GM19455 (cell line): Measurements from ENCODE around the gene STOX1.
"Not testable (repeated sequence)": the region's sequence is repeated elsewhere in the genome, so short reads cannot be mapped to it uniquely, and the experiment has no call there.

Experiments used
- ATAC-seq: cut with Tn5 transposase; IDR thresholded peaks from one replicate; pipeline ENCODE4 v1.9.1; 2021; ENCODE audit not compliant: unreplicated experiment

The STOX1 gene

DNA sequence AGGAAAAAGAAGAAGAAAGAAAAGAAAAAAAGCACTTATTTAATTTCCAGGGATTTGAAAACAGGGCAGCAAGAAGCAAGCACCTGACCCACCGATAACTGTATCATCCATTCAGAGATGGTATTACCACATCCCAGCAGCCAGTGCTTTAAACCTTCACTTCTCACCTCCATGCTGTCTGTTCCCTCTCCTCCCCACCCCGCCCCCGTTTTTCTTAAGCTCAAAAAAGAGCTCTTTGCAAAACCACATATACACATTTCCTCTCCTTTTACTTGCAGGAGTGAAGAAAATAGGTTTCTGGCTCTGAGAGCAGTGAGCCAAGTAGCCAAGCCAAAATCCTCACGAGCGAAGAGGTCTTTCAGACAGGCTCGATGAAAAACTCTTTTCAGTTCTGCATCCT, 2.2 kb downstream of the STOX1 start:
- ATAC-seq, result no peak

DNA sequence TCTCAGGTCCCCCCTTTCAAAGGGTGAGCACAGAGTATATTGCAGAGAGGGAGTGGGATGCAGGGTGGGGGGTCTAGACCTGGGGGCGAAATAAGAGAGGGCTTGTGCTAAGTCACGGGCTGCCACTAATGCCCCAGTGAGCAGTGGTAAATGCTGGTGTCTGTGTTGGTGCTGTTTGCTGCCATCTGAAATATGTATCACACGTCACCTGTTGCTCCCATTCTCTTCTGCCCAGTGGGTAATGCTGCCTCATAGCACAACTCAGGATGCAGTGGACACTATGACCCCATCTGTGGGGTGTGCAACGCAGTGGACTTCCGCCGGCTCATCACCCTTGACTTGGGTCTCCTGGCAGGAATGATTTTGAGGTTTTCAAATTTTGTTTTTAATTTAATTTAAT, 2.6 kb downstream of the STOX1 start:
- no peak for ATAC-seq

DNA sequence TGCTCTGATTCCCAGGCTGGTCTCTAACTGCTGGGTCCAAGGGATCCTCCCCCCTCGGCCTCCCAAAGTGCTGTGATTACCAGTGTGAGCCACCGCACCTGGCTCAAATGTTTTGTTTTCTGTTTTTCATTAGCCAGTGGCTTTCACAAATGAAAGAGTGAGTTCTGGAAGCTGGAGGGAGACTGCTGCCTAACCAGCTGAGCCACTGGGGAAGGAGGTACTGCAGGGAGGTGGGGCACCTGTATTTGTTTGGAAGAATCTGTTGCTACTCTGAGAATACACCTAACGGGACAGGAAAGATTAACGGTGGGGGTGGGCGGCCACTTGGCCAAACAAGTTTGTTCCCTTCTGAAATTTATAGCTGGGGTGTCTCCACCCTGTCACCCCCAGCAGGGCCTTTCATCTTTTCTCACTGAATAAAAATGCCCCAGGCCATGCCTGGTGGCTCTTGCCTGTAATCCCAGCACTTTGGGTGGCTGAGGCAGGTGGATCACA, 4.7 kb downstream of the STOX1 start:
- ATAC-seq, result no peak

DNA sequence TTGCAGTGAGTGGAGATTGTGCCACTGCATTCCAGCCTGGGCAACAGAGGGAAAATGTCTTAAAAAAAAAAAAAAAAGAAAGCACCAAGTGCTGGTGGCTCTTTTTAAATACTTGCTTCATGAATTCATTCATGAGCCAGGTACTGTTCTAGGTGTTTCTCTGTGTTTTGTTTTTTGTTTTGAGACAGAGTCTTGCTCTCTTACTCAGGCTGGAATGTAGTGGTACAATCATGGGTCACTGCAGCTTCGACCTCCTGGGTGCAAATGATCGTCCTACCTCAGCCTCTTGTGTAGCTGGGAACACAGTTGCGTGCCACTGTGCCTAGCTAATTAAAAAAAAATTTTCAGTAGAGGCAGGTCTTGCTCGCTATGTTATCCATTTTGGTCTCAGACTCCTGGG, 5.3 kb downstream of the STOX1 start:
- no peak for ATAC-seq

DNA sequence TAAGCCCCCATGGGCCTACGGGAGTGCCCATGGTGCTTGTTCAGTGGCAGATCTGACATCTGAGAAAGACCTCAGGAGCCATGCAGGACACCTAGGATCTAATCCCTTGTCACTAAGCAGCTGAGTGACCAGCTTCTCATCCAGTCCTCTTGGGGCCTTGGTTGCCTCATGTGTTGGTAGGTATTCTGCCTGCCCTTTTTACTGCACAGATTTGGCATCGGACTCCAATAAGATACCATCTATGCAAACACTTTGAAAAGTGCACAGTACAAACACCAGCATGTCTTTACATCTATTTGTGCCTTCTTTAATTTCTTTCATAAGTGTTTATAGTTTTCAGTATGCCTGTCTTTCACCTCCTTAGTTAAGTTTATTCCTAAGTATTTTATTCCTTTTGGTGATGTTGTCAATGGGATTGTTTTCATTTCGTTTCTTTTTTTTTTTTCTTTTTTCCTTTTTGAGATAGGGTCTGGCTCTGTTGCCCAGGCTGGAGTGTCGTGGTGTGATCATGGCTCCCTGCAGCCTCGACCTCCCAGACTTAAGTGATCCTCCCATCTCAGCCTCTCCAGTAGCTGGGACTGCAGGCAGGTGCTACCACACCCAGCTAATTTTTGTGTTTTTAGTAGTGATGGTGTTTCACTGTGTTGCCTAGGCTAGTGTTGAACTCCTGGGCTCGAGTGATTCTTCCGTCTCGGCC, 10.4 kb downstream of the STOX1 start:
- ATAC-seq, result no peak

DNA sequence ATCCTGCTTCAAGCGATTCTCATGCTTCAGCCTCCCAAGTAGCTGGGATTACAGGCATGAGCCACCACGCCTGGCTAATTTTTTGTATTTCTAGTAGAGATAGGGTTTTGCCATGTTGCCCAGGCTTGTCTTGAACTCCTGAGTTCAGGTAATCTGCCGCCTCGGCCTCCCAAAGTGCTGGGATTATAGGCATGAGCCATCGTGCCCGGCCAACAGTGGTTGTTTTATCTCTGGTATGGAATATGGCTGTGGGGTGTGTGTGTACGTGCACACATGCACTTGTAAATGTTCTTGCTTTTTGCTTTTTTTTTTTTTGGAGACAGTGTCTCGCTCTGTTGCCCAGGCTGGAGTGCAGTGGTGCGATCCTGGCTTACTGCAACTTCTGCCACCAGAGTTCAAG, 13.3 kb downstream of the STOX1 start:
- ATAC-seq, result not testable (repeated sequence)

DNA sequence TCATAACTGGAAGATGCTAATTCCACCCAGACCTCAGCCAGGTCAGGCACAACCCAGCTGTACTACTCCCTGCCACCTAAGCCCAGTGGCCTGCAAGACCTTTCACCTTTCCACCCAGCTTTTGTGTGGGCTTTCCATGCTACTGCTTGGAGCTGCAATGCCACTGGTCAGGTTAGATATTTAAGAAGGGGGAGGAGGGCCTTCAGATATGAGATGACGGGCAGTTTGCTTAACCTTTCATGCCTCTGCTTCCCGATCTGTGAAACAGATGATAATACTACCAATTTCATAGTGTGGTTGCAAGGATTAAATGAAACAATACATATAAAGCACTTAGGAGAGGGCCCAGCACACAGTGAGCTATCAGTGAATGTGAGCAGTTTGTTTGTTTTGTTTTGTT, 20.9 kb downstream of the STOX1 start:
- ATAC-seq, result no peak

DNA sequence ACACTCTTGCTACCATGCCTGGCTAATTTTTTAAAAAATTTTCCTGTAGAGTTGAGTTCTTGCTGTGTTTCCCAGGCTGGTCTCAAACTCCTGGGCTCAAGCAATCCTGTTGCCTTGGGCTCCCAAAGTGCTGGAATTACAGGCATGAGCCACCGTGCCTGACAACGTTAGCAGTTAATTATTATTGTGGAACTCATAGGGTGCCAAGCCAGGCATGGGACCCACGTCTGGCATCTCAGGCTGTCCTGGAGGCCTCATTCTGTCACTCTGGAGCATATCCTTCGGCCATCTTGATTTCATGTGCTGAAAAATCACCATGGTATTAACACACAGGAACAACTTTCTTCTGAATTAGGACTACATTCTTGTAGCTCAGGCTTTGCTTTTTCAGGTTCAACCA, 21.5 kb downstream of the STOX1 start:
- ATAC-seq, result no peak

DNA sequence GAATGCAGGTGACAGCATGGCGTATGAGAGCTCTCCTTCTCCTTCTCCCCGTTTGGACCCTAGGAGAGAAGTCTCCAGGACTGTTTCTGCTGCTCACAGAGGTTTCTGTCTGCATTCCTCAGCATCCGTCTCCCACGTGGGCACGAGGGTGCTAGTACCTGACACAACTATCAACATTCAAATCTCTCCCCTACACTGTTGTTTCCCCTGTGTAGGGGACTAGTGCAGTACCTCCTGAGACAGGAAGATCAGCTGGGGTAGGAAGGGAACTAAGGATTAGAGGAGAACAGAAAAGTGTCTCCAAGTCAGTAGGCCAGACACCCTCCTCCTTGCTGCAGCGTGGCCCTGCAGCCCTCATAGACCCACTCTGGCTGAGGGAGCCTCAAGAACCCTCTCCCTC, 29.0 kb downstream of the STOX1 start:
- no peak for ATAC-seq

DNA sequence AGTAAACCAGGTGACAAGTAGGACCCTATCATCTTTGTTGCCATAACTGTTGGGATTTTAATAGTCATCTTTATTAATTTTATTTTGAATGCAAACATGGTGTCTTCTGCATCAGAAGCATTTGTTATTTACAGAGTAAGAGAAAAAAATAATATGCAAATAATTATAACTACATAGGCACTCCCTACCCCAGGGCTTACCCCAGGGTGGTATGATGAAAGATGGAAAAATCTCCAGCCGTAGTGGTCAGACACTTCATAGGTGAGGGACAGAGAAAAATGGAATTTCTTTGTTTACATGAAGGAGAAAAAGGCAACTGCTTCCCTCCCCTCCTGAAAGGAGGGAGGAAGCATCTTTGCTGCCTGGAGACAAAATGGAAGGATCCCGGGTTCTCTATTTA, 29.7 kb downstream of the STOX1 start:
- no peak for ATAC-seq

DNA sequence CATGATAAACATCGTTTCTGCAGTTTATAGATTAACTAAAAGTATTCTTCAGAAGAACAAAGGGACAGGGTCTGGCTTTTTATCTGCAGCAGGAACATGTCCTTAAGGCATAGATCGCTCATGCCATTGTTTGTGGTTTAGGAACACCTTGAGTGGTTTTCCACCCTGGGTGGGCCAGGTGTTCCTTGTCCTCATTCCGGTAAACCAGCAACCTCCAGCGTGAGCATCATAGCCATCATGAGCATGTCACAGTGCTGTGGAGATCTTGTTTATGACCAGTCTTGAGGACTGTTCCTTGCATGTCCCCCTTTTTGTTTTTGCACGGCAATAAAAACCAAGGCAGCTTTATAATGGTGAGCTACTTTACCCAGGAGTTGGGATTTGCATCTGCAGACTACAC, 33.9 kb downstream of the STOX1 start:
- no peak for ATAC-seq

DNA sequence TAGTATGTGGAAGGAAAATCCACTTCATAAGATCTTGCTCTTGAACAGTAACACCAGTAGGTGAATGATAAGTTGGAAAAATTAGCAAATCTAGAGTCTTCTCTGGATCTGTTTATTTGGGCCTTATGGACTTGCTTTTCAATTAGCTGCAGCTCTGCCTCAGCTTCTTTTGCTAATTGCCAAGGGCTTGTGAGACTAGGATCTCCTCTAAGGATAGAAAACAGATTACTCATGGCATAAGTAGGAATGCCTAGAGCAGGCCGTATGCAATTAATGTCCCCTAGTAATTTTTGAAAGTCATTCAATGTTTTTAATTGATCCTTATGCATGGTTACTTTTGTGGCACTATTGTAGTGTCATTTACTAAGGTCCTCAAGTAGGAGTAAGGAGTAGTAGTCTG, 37.3 kb downstream of the STOX1 start:
- ATAC-seq, result no peak

DNA sequence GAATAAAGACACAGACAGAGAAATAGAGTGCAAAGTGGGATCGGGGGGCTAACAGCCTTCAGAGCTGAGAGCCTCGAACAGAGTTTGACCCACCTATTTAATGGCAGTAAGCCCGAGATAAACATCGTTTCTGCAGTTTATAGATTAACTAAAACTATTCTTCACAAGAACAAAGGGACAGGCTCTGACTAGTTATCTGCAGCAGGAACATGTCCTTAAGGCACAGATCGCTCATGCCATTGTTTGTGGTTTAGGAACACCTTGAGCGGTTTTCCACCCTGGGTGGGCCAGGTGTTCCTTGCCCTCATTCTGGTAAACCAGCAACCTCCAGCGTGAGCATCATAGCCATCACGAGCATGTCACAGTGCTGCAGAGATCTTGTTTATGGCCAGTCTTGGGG, 40.8 kb downstream of the STOX1 start:
- ATAC-seq, result not testable (repeated sequence)

DNA sequence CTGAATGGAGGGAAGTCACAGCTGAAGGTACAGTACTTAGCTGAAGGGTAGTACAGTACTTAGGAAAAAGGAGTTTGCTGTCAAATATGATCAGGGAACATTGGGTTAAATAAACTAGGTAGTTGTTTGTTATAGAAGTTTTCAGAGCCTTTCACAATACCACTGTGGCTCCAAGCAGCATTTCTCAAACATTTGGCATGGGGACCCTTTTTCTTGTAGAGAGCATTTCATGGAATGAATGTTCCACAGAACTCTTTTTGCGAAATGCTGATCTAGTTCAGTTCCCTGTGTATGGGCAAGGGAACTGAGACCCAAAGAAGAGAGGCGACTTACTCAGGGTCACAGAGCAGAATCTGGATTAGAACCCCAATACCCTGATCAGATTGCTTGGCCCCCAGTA, 42.3 kb downstream of the STOX1 start:
- no peak for ATAC-seq

DNA sequence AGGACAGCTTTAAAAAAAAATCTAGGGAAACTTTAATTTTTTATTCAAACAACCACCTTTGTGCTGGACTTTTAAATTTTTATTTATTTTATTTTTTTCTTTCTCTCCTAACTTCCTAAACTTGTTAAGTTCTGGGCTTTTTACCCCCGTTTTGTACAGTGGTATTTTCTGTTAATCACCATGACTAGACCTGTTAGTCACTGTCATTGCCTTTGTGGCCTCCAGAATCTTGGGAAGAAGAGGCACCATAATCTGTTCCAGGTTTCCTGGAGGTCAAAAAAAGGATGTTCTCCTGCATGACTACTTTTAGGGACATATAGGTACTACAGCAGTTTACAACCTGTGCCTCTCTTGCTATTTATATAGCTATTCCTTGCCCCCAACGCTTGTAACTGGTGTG, 42.7 kb downstream of the STOX1 start:
- no peak for ATAC-seq

DNA sequence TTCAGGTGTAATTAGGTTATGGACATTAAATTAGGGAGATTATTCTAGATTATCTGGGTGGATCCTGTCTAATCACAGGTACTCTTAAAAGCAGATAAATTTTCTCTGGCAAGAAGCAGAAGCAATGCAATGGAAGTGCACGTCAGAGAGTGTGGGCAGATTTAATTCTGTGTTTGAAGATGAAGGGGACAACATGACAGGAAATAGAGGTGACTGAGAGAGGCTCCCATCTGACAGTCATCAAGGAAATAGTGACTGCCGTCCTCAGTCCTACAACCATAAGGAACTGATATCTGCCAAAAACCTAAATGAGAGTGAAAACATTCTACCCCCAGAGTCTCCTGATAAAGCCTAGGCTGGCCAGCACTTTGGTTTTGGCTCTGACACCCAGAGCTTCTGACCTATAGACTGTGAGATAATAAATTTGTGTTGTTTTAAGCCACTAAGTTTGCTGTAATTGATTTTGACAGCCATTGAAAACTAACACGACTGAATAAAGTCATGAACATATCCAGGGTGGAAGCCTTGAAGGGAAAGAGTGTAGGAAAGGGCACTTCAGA, 43.3 kb downstream of the STOX1 start:
- no peak for ATAC-seq

DNA sequence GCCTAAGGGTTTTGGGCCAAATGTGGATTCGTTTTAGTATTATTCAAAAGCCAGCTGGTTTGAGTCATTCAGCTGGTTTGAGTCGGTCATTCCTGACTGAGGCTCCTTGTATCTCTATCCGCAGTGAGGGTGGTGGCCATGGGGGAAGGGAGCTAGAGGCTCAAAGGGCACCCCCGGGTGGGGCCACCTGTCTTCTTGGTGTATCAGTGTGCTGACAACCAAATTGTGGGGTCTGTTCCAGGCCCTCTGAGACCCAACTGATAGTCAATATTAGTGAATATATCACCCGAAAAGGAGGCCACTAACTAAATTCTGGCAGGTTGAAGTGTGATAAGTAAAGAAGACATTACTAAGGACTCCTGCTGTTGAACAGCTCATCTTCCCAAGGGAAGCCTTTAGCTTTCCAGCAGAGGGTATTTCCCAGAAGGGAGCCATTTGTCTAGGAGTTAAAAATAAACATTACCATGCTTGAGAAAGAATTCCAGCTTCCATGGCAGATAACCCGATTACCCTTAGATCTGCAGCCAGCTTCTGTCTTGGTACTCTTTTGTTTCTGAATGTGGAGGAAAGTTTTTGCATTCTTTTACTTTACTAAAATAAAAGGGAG, 43.9 kb downstream of the STOX1 start:
- no peak for ATAC-seq

DNA sequence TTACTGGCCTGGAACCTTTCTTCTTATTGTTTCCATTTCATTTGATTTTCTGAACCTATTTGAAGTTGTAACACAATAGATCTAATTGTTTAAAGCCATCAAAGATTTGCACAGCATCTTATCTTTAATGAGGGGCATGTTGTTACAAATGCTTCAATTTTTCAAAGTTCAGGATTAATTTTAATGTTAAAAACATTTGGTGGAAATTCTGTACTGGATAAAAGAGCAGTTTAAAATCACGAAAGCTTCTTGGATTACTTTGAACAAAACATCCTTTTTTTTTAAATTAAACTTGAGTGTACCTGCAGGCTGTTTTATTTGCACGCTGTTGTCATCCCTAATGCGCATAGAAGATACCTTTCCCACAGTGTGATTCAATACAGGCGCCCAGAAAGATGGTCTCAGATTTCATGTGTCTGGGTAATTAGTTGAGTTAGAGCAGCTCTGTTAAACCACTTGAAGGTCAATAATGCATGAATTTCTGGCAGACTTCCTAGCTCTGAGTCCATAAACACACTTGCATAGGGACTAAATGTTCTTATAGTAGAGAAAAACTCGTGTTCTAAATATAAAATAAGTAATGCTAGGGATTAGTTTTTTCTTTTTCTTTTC, 44.5 kb downstream of the STOX1 start:
- no peak for ATAC-seq

DNA sequence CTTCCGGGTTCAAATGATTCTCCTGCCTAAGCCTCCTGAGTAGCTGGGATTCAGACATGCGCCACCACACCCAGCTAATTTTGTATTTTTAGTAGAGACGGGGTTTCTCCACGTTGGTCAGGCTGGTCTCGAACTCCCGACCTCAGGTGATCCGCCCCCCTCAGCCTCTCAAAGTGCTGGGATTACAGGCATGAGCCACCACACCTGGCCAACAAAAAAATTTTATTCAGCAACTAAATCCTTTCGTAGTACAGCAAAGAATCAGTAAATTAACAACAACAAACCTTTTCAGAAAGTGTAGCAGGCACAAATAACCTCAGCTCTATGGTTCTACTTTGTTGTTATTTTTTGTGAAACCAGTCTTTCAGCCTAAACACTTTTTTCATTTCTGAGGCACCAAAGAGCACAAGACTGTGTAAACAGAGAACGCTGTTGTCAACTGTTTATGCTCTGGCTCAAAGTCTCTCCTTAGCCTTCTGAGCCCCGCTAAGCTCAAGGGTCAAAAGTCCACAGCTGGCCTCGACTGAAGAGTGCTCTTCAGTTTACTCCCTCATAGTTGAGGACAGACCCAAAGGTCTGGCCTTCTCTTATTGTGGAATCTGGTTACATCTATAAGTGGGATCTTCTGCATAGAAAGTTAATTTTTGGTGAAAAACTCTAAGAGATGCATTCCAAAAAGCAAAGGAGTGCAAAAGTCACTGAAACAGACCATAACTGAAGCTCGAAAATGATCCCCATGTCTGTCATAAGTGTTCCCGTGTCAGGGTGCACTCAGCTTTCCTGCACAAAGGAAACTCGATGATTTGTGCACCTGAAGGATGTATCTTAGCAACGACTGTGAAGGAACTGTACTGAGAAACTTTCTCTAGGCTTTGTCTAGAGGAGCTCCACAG, 49.2 kb downstream of the STOX1 start:
- ATAC-seq, result no peak

DNA sequence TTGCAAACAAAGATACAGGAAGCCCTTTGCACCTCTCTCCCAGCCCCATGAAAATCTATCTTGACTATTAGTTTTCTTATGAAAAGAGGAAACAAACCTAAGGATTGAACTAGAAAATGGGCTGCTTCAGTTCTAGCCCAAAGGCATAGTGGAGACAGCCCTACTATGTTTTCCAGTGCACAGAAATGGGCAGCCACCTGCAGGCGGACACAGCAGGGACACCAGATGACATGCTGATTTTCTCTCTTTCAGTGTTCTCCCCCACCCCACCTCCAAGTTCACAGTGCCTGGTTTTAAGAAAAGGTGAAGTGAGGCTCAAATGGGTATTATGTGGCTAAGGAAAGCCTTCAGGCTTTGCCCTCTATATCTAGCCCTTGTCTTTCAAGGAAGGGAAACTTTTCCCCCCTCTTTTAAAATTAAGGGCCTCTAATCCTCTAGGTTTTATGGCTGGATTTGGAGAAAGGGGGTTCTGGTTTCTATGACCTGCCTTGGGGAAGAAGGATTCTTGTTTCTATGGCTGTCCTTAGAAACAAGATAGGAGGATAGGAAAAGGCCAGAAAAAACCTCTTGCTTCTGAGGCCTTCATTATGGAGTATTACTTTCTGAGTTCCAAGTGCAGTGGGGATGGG, 50.3 kb downstream of the STOX1 start:
- no peak for ATAC-seq

DNA sequence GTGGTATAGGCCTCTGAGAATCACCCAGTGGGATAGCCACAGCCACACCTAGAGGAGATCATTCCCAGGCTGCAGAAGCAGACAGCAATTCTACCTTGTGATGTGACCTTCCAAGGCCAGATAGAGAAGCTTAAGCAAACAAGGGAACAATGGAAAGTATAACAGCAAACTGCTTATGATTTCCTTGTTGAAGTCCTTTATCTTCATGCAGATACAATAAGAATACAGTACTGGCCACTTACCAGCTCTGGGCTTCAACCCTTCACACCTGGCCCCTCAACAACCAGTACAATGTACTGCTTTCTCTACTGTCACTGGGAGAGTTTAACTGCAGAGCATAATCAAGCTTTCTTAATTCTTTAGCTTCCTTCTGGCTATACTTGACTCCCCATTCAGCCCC, 51.2 kb downstream of the STOX1 start:
- no peak for ATAC-seq
